PFSK-1 (cell line): ENCODE data around the gene ITPKB.

Source experiments
- FOXP2 ChIP-seq: optimal IDR thresholded peaks from 2 replicates; pipeline ENCODE3; 2011; ENCODE audit warnings: borderline replicate concordance, control low read depth, inconsistent platforms; ENCODE audit not compliant: insufficient read depth; ENCODE audit errors: extremely low read length, extremely low read depth
- POLR2AphosphoS5 ChIP-seq: IDR thresholded peaks from 2 replicates; pipeline ENCODE4 v1.6.1; 2012; ENCODE audit warnings: low read depth, mild to moderate bottlenecking, control low read depth, low read length, moderate library complexity
- REST ChIP-seq, 2 experiments: IDR thresholded peaks; 2 replicates each; pipeline versions ENCODE4 v1.6.1 to v1.8.0; 2011 to 2012; ENCODE audit warnings: low read depth in 2 of 2, low read length in 2 of 2, control low read depth in 1 of 2, inconsistent platforms in 1 of 2, mild to moderate bottlenecking in 1 of 2, moderate library complexity in 1 of 2; ENCODE audit not compliant: insufficient read depth in 1 of 2
- SIN3A ChIP-seq: IDR thresholded peaks from 2 replicates; pipeline ENCODE4 v1.6.1; 2012; ENCODE audit warnings: mild to moderate bottlenecking, low read length, moderate library complexity, borderline replicate concordance; ENCODE audit not compliant: insufficient read depth
- TAF1 ChIP-seq: IDR thresholded peaks from 2 replicates; pipeline ENCODE4 v1.6.1; 2012; ENCODE audit warnings: low read length, control low read depth, borderline replicate concordance; ENCODE audit not compliant: insufficient read depth

ITPKB gene

DNA sequence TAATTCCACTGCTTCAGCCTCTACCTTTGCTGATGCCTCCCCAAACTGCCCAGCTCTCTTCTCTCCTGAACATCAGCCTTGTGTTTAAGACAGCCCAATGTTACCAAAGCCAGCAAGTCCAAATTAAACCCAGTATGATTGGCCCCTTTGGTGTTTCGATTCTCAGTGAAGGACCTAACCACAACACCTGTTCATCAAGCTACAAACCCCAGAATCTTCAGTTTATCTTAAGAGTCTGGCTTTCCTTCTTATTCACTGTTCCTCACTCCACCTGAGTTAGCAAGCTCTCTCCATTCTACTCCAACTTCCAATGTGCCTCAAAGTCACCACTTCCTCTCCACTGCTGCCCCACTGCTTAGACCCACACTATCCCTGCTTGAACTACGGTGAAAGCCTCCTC lies 25.5 kb upstream of the ITPKB start:
- TF ChIP-seq FOXP2 (no peak), SIN3A (no peak), TAF1 (no peak), POLR2AphosphoS5 (no peak), REST (IDR thresholded peaks at IDR 0.05; ENCODE audit: insufficient read depth in 1 of 2, low read depth in 2 of 2, low read length in 2 of 2) (no peak)

DNA sequence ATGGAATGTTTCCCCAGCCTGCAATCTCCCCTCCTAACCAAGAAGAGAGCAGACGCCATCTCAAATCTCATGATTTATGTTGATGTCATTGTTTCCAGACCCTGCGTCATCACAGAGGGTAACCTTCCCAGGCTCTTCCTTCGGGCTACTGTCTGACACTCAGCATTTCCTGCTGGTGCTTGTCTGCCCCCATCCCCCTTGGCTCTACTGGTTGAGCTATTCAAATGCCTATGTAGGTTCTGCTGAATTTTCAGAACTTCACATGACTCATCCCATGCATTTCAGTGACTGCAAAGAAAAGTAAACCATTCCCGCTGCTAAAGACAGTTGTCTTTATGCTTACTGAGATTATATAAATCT lies 24.8 kb upstream of the ITPKB start:
- TF ChIP-seq FOXP2: no peak
- TF ChIP-seq SIN3A: peak; percentile 51; the same call in 1 of the 2 replicates
- no peak for TF ChIP-seq POLR2AphosphoS5

DNA sequence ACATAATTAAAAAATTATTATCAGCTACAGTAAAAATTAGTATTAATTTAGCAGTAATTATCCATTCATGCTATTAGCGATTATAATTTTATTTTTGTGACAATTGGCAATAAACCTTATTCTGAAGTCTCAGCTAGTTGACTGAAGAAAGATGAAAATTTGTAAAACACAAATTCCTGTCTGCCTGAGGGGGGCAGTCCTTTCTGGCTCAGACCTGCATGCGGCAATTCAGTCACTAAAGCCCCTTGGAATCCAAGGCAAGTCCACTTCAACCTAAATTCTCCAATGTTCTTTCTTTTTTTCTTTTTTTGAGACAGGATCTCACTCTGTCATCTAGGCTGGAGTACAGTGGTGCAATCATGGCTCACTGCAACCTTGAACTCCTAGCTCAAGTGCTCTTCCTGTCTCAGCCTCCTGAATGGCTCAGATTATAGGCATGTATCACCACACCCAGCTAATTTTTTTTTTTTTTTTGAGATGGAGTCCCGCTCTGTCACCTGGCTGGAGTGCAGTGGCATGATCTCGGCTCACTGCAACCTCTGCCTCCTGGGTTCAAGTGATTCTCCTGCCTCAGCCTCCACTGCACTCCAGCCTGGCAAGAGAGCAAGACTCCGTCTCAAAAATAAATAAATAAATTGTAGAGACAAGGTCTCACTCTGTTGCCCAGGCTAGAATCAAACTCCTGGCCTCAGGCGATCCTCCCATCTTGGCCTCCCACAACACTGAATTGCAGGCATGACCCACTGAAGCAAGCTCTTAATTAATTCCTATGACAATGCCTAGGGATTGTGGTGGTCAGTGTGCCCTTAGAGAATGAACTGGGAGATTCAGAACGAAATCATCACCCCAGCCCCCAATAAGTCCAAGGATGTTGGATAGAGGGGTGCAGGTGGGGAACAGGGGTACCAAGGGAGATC lies 24.2 kb upstream of the ITPKB start:
- TF ChIP-seq FOXP2 (no peak), REST (IDR thresholded peaks at IDR 0.05; ENCODE audit: insufficient read depth in 1 of 2, low read depth in 2 of 2, low read length in 2 of 2) (no peak)

DNA sequence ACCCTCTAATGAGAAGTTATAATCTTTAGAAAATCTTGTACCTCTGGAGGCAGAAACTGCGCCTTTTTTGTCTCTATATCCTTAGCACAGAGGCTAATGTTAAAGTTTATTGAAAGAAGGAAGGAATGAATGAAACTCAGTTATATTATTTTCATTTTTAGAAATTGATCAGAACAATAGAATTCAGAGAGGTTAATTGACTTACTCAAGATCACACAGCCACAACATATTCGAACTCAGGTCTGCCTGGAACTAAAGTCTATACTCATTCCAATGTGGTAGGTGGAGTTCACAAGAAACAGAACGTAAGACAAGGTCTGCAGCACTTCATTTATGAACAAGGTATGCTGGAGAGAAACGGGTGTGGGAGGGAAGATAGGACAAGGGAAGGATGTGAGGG lies 23.0 kb upstream of the ITPKB start:
- TF ChIP-seq REST (IDR thresholded peaks at IDR 0.05; ENCODE audit: insufficient read depth in 1 of 2, low read depth in 2 of 2, low read length in 2 of 2) (no peak), TAF1 (no peak), FOXP2 (no peak), SIN3A (no peak), POLR2AphosphoS5 (no peak)

- TF ChIP-seq POLR2AphosphoS5 (no peak), FOXP2 (no peak), REST (IDR thresholded peaks at IDR 0.05; ENCODE audit: insufficient read depth in 1 of 2, low read depth in 2 of 2, low read length in 2 of 2) (no peak), SIN3A (no peak), TAF1 (no peak)
These were observed 22.2 kb upstream of the ITPKB start for GRCh38 chr1:226761322-226761721.
